CD4-positive, CD25-positive, alpha-beta regulatory T cell (primary cell): ENCODE data around the gene SYPL2. TPM values are rescaled to one million over a fixed set of nuclear protein-coding genes. Genes with fewer than 3 reads are reported as not detected.

Experiments used
- ATAC-seq, 2 donors: fragments of 150-1000 bp; cut with Tn5 transposase; one replicate each; pipeline ENCODE4 v1.10.0; 2021; ENCODE audit warnings: low read depth in 2 of 2, moderate number of reproducible peaks in 2 of 2, moderate library complexity in 1 of 2
- DNase-seq, 3 donors: peaks; one replicate each; pipeline versions ENCODE4 v3.0.0 to v3.0.0-alpha.2; 2012 to 2022; ENCODE audit warnings: mixed read lengths in 1 of 3
- H3K27ac ChIP-seq: one replicate; pipeline ENCODE4 v1.7.0; 2013; ENCODE audit warnings: mild to moderate bottlenecking, low read length; ENCODE audit not compliant: insufficient read depth, poor library complexity, severe bottlenecking
- H3K27me3 ChIP-seq: one replicate; pipeline ENCODE4 v1.7.0; 2013; ENCODE audit warnings: low read length; ENCODE audit not compliant: control insufficient read depth, insufficient read depth
- H3K36me3 ChIP-seq: one replicate; pipeline ENCODE4 v1.7.0; 2013; ENCODE audit warnings: mild to moderate bottlenecking, low read length, moderate library complexity; ENCODE audit not compliant: control insufficient read depth, insufficient read depth
- H3K4me1 ChIP-seq: 2 replicates; pipeline ENCODE4 v1.7.0; 2013; ENCODE audit warnings: mild to moderate bottlenecking, low read length; ENCODE audit not compliant: insufficient read depth, control insufficient read depth, poor library complexity, severe bottlenecking
- H3K4me3 ChIP-seq: one replicate; pipeline ENCODE4 v1.7.0; 2013; ENCODE audit warnings: low read depth, mild to moderate bottlenecking, low read length, moderate library complexity
- H3K9me3 ChIP-seq, 2 experiments: 1 replicate in 1 of 2; 2 replicates in 1 of 2; pipeline ENCODE4 v1.7.0; 2013; ENCODE audit warnings: low read length in 2 of 2, mild to moderate bottlenecking in 1 of 2, moderate library complexity in 1 of 2; ENCODE audit not compliant: control insufficient read depth in 2 of 2
- H3K27ac Mint-ChIP-seq, 3 donors: one replicate each; pipeline ENCODE4 v1.8.0; 2020 to 2022; ENCODE audit warnings: mild to moderate bottlenecking in 3 of 3, mixed read lengths in 3 of 3, moderate library complexity in 2 of 3
- H3K27me3 Mint-ChIP-seq: one replicate; pipeline ENCODE4 v1.8.0; 2022; ENCODE audit warnings: mild to moderate bottlenecking, mixed read lengths
- H3K36me3 Mint-ChIP-seq: one replicate; pipeline ENCODE4 v1.8.0; 2020; ENCODE audit warnings: mixed read lengths
- H3K4me1 Mint-ChIP-seq, 4 donors: one replicate each; pipeline ENCODE4 v1.8.0; 2020 to 2022; ENCODE audit warnings: mixed read lengths in 4 of 4, mild to moderate bottlenecking in 1 of 4
- H3K4me3 Mint-ChIP-seq, 4 donors: one replicate each; pipeline ENCODE4 v1.8.0; 2020 to 2022; ENCODE audit warnings: mild to moderate bottlenecking in 4 of 4, mixed read lengths in 4 of 4, moderate library complexity in 3 of 4
- H3K9me3 Mint-ChIP-seq, 7 donors: one replicate each; pipeline ENCODE4 v1.8.0; 2020 to 2022; ENCODE audit warnings: mixed read lengths in 7 of 7, mild to moderate bottlenecking in 3 of 7, moderate library complexity in 2 of 7
- polyA plus RNA-seq, 4 donors: library from polyadenylated mRNA; unstranded; fragments of 300-500 nt; fragmentation: Illumina TruSeq; gene quantifications; one replicate each; pipeline ENCODE4 v1.2.3, GENCODE V29; 2021
- total RNA-seq: library from RNA; stranded (reverse); gene quantifications from one replicate; pipeline ENCODE4 v1.2.3, GENCODE V29; 2022

The SYPL2 gene
- total and polyA plus RNA-seq, 5 donors from 2014 or later: not detected

DNA sequence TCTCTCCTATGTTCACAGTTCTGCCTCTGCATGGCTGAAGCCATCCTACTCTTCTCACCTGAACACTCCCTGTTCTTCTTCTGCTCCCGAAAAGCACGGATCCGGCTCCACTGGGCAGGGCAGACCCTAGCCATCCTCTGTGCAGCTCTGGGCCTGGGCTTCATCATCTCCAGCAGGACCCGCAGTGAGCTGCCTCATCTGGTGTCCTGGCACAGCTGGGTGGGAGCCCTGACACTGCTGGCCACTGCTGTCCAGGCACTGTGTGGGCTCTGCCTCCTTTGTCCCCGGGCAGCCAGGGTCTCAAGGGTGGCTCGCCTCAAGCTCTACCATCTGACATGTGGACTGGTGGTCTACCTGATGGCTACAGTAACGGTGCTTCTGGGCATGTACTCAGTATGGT is 29.4 kb downstream of the SYPL2 start:
- ATAC-seq (no peak), DNase-seq (no peak)
- H3K4me1 ChIP-seq: peaks cover 71% of the 10 kb centered on the region
- peak overlapping the region; percentile 49 to 96 (median 72) for H3K27ac Mint-ChIP-seq
- H3K4me1 Mint-ChIP-seq: peaks cover 13 to 69% (median 48%) of the 10 kb centered on the region in 4 donors
- no peaks in the 10 kb centered on the region for H3K9me3 ChIP-seq
- H3K36me3 ChIP-seq: peaks cover 35% of the 10 kb centered on the region
- peak overlapping the region; percentile 80 for H3K4me3 ChIP-seq
- peaks cover 4% of the 10 kb centered on the region for H3K27me3 Mint-ChIP-seq
- no peaks in the 10 kb centered on the region for H3K27me3 ChIP-seq
- H3K9me3 Mint-ChIP-seq: no peaks in the 10 kb centered on the region
- H3K27ac ChIP-seq: no peak overlapping the region
- H3K4me3 Mint-ChIP-seq: peak overlapping the region; percentile 93 to 99 (median 95)
- H3K36me3 Mint-ChIP-seq: peaks cover 12% of the 10 kb centered on the region

DNA sequence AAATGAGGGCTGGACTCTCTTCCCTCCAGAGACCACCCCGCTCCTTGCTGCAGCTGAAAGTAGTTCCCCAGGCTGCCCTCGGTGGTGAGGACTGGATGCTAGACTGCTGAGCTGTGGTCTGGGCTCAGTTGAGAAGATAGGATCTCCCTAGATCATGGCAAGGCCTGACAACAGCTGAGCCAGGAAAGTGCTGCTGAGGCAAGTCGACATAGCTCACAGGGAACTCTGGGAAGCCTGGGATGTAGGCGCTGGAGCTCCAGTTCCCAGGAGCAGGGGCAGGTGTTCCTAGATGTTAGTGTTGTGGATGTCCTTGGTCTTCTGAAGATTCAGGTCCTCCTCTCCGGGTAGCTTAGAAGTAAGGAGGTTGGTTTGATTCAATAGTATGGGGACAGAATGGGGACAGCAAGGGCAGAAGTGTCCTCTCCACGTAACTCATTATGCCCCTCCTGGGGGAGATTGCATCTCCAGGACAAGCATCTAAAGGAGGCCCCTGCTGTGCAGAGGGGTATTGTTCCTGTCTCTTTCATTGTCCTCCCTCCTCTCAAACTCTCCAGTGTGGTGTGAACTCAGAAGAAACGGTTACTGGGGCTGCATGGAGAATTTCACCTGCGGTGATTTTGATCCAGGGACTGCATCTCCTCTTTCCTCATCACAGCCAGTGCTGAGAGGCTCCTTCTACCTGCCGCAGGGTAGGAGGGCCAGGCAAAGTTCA is 31.3 kb downstream of the SYPL2 start:
- no peaks in the 10 kb centered on the region for H3K27me3 ChIP-seq
- Mint-ChIP-seq H3K36me3 (peaks cover 15% of the 10 kb centered on the region), H3K9me3 (no peaks in the 10 kb centered on the region), H3K27ac (peak overlapping the region; percentile 49 to 82 (median 76)), H3K27me3 (peaks cover 4% of the 10 kb centered on the region), H3K4me1 (peaks cover 13 to 87% (median 59%) of the 10 kb centered on the region in 4 donors), H3K4me3 (peak overlapping the region; percentile 61 to 84 (median 78))
- peaks cover 89% of the 10 kb centered on the region for H3K4me1 ChIP-seq
- H3K36me3 ChIP-seq: peaks cover 38% of the 10 kb centered on the region
- H3K4me3 ChIP-seq: peak overlapping the region; percentile 35
- H3K9me3 ChIP-seq: no peaks in the 10 kb centered on the region
- no peak overlapping the region for H3K27ac ChIP-seq
- DNase-seq (no peak), ATAC-seq (no peak)

DNA sequence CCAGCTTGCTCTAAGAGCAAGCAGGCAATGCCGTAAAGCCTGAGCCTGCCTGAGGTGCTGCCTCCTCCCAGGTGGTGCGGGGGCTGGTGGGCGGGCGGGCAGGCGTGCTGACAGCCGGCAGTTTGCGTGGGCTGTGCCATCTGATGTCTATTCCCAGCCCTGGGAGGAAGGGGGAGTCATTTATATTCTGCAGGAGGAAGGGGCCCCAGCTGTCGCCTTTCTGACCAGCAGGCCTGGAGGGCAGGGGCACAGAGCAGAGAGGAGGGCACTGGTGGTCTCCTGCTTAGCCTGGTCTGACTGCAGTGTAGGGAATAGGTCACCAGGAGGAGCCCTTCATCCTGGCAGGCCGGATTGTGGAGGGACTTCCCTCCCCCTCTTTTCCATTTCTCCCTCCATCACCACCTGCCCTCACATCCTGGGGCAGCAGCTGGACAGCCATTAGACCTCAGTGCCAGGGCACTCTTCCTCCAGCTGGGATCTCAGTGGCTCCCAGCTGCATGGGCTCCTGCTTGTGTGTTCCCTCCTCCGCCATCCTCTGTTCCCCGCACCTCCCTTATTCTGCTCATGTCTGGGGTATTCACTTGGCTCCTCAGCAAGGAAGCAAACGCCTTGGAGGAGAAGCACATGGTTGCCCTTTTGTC is 31.9 kb downstream of the SYPL2 start:
- Histone ChIP-seq H3K9me3 (no peaks in the 10 kb centered on the region), H3K36me3 (peaks cover 38% of the 10 kb centered on the region), H3K27ac (peak overlapping the region; percentile 87), H3K4me3 (peak overlapping the region; percentile 35), H3K27me3 (no peaks in the 10 kb centered on the region), H3K4me1 (peaks cover 96% of the 10 kb centered on the region)
- DNase-seq (no peak), ATAC-seq (no peak)
- H3K27me3 Mint-ChIP-seq: peaks cover 4% of the 10 kb centered on the region
- H3K4me1 Mint-ChIP-seq: peaks cover 13 to 91% (median 65%) of the 10 kb centered on the region in 4 donors
- H3K36me3 Mint-ChIP-seq: peaks cover 18% of the 10 kb centered on the region
- peak overlapping the region; percentile 22 to 84 (median 70) for H3K4me3 Mint-ChIP-seq
- H3K27ac Mint-ChIP-seq: peak overlapping the region in 2 of 3 donors; percentile 76 to 82
- no peaks in the 10 kb centered on the region for H3K9me3 Mint-ChIP-seq

DNA sequence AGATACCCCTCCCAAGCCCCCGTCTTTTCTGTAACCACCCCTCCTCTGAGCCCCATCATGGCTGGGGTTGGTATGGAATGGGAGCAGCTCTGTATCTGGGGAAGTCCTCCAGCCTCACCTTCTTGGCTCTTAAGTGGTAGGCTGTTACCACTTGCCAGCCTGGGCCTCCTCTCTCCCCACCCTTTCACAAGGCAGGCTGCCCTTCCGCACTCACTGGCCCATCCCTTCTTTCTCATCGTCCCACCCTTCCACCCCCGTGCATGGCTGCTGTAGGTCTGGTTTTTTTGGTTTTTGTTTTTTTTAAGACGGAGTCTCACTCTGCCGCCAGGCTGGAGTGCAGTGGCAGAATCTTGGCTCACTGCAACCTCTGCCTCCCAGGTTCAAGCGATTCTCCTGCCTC is 32.7 kb downstream of the SYPL2 start:
- H3K4me3 Mint-ChIP-seq: peak overlapping the region in 3 of 4 donors; percentile 66 to 84 (median 81)

DNA sequence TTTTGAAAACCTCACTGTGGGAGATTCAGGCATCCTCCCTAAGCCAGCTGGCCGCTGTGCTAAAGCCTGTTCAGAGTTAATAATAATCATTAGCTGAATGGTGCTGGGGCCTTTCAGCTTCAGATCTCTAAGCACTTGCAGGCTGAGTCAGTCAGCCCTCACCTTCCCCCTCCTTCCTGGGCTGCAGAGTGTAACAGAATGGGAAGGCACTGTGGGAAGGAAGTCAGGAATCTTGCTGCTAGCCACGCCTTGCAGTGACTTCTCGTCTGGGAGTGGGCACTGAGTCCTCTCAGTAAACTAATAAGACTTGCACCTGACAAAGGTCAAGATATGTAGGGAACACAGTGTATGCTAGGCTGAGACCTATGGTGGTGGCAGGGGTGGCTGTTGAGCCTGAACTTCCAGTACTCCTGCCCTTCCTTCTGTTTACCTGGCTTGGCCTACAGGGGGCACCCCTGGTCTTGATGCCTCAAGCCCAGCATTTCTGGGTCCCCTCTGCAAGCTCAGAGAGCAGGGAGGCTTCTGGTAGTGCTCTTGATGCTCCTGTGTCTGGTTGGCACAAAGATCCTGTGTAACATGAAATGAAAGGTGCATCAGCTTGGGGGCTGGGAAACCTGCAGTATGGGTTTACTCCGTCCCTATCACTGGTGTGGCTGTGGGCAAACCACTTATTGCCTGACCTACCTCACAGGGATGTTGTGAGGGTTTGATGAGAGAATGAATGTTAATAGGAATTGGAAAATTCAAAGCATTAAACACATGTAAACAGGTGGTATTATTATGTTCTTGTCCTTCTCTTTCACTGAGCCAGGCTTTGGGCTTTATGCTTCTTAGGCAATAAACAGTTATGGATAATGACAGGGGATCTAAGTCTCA is 33.6 kb downstream of the SYPL2 start:
- Mint-ChIP-seq H3K4me3 (peak overlapping the region; percentile 29 to 84 (median 76)), H3K4me1 (peaks cover 18 to 95% (median 67%) of the 10 kb centered on the region in 4 donors), H3K27me3 (peaks cover 3% of the 10 kb centered on the region), H3K9me3 (no peaks in the 10 kb centered on the region), H3K36me3 (peaks cover 18% of the 10 kb centered on the region), H3K27ac (peak overlapping the region; percentile 76 to 94 (median 83))
- no peak overlapping the region for H3K4me3 ChIP-seq
- H3K9me3 ChIP-seq: no peaks in the 10 kb centered on the region
- ATAC-seq: peak in 1 of 2 donors; percentile 23
- H3K27me3 ChIP-seq: no peaks in the 10 kb centered on the region
- DNase-seq: peak; percentile 43 to 71 (median 50)
- peaks cover 99% of the 10 kb centered on the region for H3K4me1 ChIP-seq
- peaks cover 38% of the 10 kb centered on the region for H3K36me3 ChIP-seq
- peak overlapping the region; percentile 87 for H3K27ac ChIP-seq

More for the DNA sequence above, 32.7 kb downstream of the SYPL2 start:
- peaks cover 4% of the 10 kb centered on the region for H3K27me3 Mint-ChIP-seq
- Histone ChIP-seq H3K4me1 (peaks cover 99% of the 10 kb centered on the region), H3K36me3 (peaks cover 38% of the 10 kb centered on the region), H3K27ac (peak overlapping the region; percentile 87), H3K27me3 (no peaks in the 10 kb centered on the region), H3K9me3 (no peaks in the 10 kb centered on the region), H3K4me3 (no peak overlapping the region)
- DNase-seq (no peak), ATAC-seq (no peak)
- H3K4me1 Mint-ChIP-seq: peaks cover 17 to 96% (median 65%) of the 10 kb centered on the region in 4 donors
- peaks cover 18% of the 10 kb centered on the region for H3K36me3 Mint-ChIP-seq
- peak overlapping the region; percentile 76 to 94 (median 83) for H3K27ac Mint-ChIP-seq
- H3K9me3 Mint-ChIP-seq: no peaks in the 10 kb centered on the region

DNA sequence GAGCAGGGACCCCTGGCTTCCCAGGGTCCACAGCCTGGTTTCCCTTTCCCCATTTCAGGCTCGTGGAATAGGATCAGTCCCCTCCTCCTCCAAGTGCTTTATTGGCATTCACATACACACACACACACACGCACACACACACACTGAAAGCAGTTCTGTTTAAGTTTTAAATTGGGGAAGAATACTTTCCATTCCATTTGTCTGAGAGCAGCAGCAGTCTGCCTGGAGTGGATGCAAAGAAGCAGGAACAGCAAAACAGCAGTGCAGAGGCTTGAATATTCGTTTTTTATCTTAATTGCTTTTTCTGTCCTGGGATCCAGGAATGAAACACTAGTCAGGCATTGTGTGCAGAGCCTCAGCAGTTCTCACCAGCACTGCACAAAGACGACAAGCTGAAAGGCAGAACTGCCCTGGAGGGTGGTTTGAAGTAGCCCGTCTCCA is 34.6 kb downstream of the SYPL2 start:
- Mint-ChIP-seq H3K9me3 (no peaks in the 10 kb centered on the region), H3K36me3 (peaks cover 19% of the 10 kb centered on the region), H3K4me1 (peaks cover 15 to 95% (median 68%) of the 10 kb centered on the region in 4 donors), H3K27ac (peak overlapping the region; percentile 83 to 97 (median 94)), H3K4me3 (peak overlapping the region in 3 of 4 donors; percentile 36 to 84 (median 70)), H3K27me3 (no peaks in the 10 kb centered on the region)
- H3K4me1 ChIP-seq: peaks cover 99% of the 10 kb centered on the region
- no peaks in the 10 kb centered on the region for H3K9me3 ChIP-seq
- H3K27ac ChIP-seq: peak overlapping the region; percentile 87
- DNase-seq: no peak
- H3K4me3 ChIP-seq: peak overlapping the region; percentile 70
- ATAC-seq: no peak
- H3K36me3 ChIP-seq: peaks cover 33% of the 10 kb centered on the region
- H3K27me3 ChIP-seq: no peaks in the 10 kb centered on the region

DNA sequence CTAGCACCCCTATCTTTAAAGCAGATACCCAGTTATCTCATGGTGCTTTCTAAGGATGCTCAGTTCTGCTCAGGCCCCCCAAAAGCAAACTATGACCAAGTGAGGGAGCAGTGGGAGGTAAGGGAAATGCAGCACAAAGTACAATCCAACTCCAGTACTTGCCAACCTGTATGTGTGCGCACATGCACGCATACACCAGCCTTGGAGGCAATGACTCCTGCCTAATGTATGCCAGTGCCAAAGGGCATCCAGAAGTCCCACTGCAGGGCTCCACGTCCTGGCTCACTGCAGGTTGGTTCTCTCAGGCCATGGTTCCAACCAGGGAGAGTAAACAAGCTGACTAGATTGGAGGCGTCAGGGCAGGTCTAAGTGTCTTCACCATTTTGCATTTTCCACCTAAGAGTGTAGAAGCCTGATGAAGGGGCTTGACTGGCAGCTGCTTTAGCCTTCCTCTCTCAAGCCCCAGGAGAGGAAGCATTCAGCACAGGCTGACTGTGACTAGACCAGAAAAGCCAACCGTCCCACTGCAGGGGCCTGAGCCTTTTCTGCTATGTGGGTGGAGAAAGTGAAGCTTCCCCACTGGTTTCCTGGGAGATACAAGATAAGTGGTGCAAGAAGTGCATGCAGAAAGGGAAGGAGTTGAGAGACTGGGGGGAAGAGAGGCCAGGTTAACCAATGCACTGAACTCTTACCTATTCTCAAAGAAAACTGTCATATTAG is 35.5 kb downstream of the SYPL2 start:
- Mint-ChIP-seq H3K27ac (peak overlapping the region; percentile 94 to 97 (median 96)), H3K27me3 (no peaks in the 10 kb centered on the region), H3K4me3 (peak overlapping the region; percentile 79 to 90 (median 87)), H3K4me1 (peaks cover 11 to 95% (median 67%) of the 10 kb centered on the region in 4 donors), H3K36me3 (peaks cover 20% of the 10 kb centered on the region), H3K9me3 (peaks cover 0 to 4% (median 0%) of the 10 kb centered on the region in 7 donors)
- DNase-seq (no peak), ATAC-seq (no peak)
- Histone ChIP-seq H3K4me3 (peak overlapping the region; percentile 70), H3K4me1 (peaks cover 95% of the 10 kb centered on the region), H3K9me3 (no peaks in the 10 kb centered on the region), H3K27ac (peak overlapping the region; percentile 87), H3K27me3 (no peaks in the 10 kb centered on the region), H3K36me3 (peaks cover 25% of the 10 kb centered on the region)
